ENCODE data around the gene GPR183.

DNA sequence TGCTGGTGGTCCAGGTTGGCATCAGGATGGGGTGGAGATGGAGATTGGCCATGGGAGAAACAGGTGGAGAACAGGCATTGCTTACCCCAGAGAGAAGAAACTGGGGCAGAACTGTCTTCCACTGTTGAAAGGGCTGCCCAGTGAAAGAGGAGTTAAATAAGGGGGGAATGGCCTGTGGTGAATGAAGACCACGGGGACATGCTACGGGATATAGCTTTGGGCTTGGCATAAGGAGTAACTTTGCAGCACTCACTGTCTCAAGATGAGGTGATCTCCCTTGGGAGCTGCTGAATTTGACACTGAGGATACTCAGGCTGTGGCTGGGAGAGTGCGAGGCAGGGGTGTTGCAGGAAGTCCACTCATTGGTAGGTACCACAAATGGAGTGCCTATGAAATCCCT is 38.4 kb downstream of the GPR183 start:
- TF ChIP-seq POLR2A (IDR thresholded peaks at IDR 0.05; ENCODE audit: low read length) (no peak), GATA1 (IDR thresholded peaks at IDR 0.05; ENCODE audit: low read depth, low read length) (no peak)
